GM12892 (cell line): ENCODE measurements around the gene CENPU.

Source experiments
- POLR2A ChIP-seq: IDR thresholded peaks from 2 replicates; pipeline ENCODE4 v1.6.1; 2011; ENCODE audit warnings: low read depth, low read length, control low read depth
- POLR2AphosphoS5 ChIP-seq: IDR thresholded peaks from 2 replicates; pipeline ENCODE4 v1.6.1; 2011; ENCODE audit warnings: low read depth, low read length, control low read depth

DNA sequence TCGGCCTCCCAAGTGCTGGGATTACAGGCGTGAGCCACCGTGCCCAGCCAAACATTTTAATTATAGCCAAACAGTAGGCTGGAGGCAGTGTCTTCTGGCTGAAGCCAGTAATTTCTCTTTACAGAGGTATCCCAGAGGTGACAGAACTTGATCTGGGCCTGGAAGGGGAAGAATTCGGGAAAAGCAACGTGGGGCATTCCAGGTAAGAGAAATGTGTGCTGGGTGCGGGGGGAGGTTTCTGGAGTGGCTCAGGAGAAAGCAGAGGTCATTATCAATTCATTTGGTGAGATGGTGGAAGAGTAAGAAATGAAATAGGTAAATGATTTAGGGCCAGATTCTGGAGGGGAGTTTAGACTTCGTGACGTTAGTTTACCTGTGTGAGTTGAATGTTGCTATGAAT, 82.0 kb downstream of the CENPU start:
- no peak for TF ChIP-seq POLR2AphosphoS5
- TF ChIP-seq POLR2A: no peak
